Keratinocyte (primary cell): ENCODE results near the gene GRIK2. TPM values are rescaled to one million over a fixed set of nuclear protein-coding genes. Genes with fewer than 3 reads are reported as not detected.

ENCODE experiments used
- DNase-seq: peaks from one replicate; pipeline ENCODE4 v3.0.0-alpha.2; 2011; ENCODE audit warnings: low read depth, missing footprints, low spot score
- FAIRE-seq: peaks from 2 replicates; lab custom pipeline; 2011; peaks lifted over from hg19 to GRCh38; lab: Jason Lieb, UNC
- H2AFZ ChIP-seq: 2 replicates; pipeline ENCODE4 v1.6.0; 2012; ENCODE audit warnings: low read length, control low read depth, inconsistent platforms; ENCODE audit not compliant: control insufficient read depth
- H3K27ac ChIP-seq: 2 replicates; pipeline ENCODE4 v1.5.1; 2011; ENCODE audit warnings: low read length; ENCODE audit not compliant: control insufficient read depth, insufficient read depth
- H3K27me3 ChIP-seq: 3 replicates; pipeline ENCODE4 v1.6.0; 2011; ENCODE audit warnings: low read length; ENCODE audit not compliant: control insufficient read depth, insufficient read depth; ENCODE audit errors: extremely low read depth
- H3K36me3 ChIP-seq, 2 experiments: 2 replicates in 1 of 2; 3 replicates in 1 of 2; pipeline ENCODE4 v1.5.1; 2011; ENCODE audit warnings: low read length in 2 of 2, mild to moderate bottlenecking in 1 of 2; ENCODE audit not compliant: control insufficient read depth in 2 of 2, insufficient read depth in 2 of 2; ENCODE audit errors: extremely low read depth in 1 of 2
- H3K4me1 ChIP-seq: 3 replicates; pipeline ENCODE4 v1.5.1; 2011; ENCODE audit warnings: low read length; ENCODE audit not compliant: control insufficient read depth, insufficient read depth; ENCODE audit errors: extremely low read depth
- H3K4me2 ChIP-seq: 3 replicates; pipeline ENCODE4 v1.6.0; 2011; ENCODE audit warnings: low read depth, low read length; ENCODE audit not compliant: control insufficient read depth, insufficient read depth; ENCODE audit errors: extremely low read depth
- H3K4me3 ChIP-seq, 3 experiments: fragments of 200-600 bp in 1 of 3; sonication (generic) in 1 of 3; 2 replicates in 2 of 3; 3 replicates in 1 of 3; pipeline ENCODE4 v1.5.1; 2011 to 2016; ENCODE audit warnings: low read length in 3 of 3, mild to moderate bottlenecking in 3 of 3, control low read depth in 2 of 3, inconsistent platforms in 1 of 3, low read depth in 1 of 3, mixed read lengths in 1 of 3, mixed run types in 1 of 3, moderate library complexity in 1 of 3; ENCODE audit not compliant: control insufficient read depth in 2 of 3, insufficient read depth in 2 of 3; ENCODE audit errors: extremely low read depth in 1 of 3
- H3K79me2 ChIP-seq: 2 replicates; pipeline ENCODE4 v1.6.0; 2012; ENCODE audit warnings: low read length; ENCODE audit not compliant: control insufficient read depth, insufficient read depth
- H3K9ac ChIP-seq: 3 replicates; pipeline ENCODE4 v1.6.0; 2011; ENCODE audit warnings: low read length; ENCODE audit not compliant: control insufficient read depth, insufficient read depth; ENCODE audit errors: extremely low read depth
- H3K9me1 ChIP-seq: 3 replicates; pipeline ENCODE4 v1.6.0; 2011; ENCODE audit warnings: low read length; ENCODE audit not compliant: control insufficient read depth, insufficient read depth; ENCODE audit errors: extremely low read depth
- H3K9me3 ChIP-seq: 2 replicates; pipeline ENCODE4 v1.5.1; 2012; ENCODE audit warnings: low read depth, low read length; ENCODE audit not compliant: control insufficient read depth
- H4K20me1 ChIP-seq: 3 replicates; pipeline ENCODE4 v1.6.0; 2011; ENCODE audit warnings: low read length; ENCODE audit not compliant: control insufficient read depth, insufficient read depth; ENCODE audit errors: extremely low read depth
- CTCF ChIP-seq, 3 experiments: IDR thresholded peaks in 1 of 3; conservative IDR thresholded peaks in 1 of 3; optimal IDR thresholded peaks in 1 of 3; 2 replicates in 2 of 3; 3 replicates in 1 of 3; pipeline versions ENCODE3 to v1.5.1; 2011; ENCODE audit warnings: low read length in 3 of 3, mild to moderate bottlenecking in 3 of 3, moderate library complexity in 2 of 3, control low read depth in 1 of 3, inconsistent platforms in 1 of 3; ENCODE audit not compliant: insufficient read depth in 2 of 3; ENCODE audit errors: extremely low read depth in 1 of 3
- EZH2 ChIP-seq: IDR thresholded peaks from one replicate; pipeline ENCODE4 v1.6.1; 2012; ENCODE audit warnings: inconsistent platforms, mild to moderate bottlenecking, low read length, moderate library complexity
- dilution Hi-C: fragments of 300-500 bp; cut with MboI; formaldehyde crosslinking; loops from one replicate; pipeline ENCODE4 v1.7.0; 2020; ENCODE audit warnings: low sequenced_read_pairs; ENCODE audit not compliant: extremely low pct_ligation_motif_present
- polyA plus RNA-seq, 5 experiments: library from polyadenylated mRNA; depleted of rRNA in 3 of 5; stranded (reverse) in 3 of 5; stranded (forward) in 1 of 5; unstranded in 1 of 5; fragments of >200 nt; gene quantifications; 1 replicate in 1 of 5; 2 replicates in 3 of 5; 3 replicates in 1 of 5; pipeline versions ENCODE4 v1.2.1 to v1.2.3, GENCODE V29; 2011 to 2012; ENCODE audit warnings: missing spikeins in 2 of 5, low read depth in 1 of 5, low replicate concordance in 1 of 5

Gene GRIK2
- polyA plus RNA-seq, 1 donor (not counting 4 experiments of a cell fraction or from before 2014, with no cell fraction given) = 0.01 TPM

DNA sequence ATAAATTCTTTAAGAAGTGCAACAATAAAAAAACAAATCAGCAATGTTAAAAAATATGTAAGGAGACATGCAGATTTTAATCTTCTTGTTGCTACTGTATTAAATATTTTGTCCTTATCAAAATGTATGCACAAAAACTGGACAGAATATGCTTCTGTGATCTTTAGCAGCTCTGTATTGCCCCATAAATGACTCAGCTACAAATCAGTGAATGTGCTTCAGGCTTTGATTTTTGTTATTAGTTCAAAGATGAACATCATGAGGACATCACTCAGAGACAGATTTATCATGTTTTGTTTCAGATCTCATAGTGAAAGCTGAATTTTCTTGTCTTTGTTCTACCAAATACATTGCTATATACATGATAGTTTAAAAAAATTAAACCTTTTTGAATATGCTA lies 312.4 kb downstream of the GRIK2 start:
- Histone ChIP-seq H3K36me3 (no peaks in the 10 kb centered on the region), H3K9me3 (no peaks in the 10 kb centered on the region), H3K9ac (no peak overlapping the region), H3K9me1 (no peaks in the 10 kb centered on the region), H2AFZ (no peak overlapping the region), H3K27me3 (no peaks in the 10 kb centered on the region), H3K4me3 (no peak overlapping the region), H3K27ac (no peak overlapping the region), H3K4me2 (no peak overlapping the region), H3K79me2 (no peaks in the 10 kb centered on the region), H3K4me1 (no peaks in the 10 kb centered on the region), H4K20me1 (no peaks in the 10 kb centered on the region)
- no peak for DNase-seq
- no peak for FAIRE-seq
- dilution Hi-C loops = no loop called here
- TF ChIP-seq EZH2 (no peak), CTCF (optimal IDR thresholded peaks at IDR 0.05 in 1 of 3, IDR thresholded peaks at IDR 0.05 in 1 of 3, conservative IDR thresholded peaks at IDR 0.05 in 1 of 3; ENCODE audit: extremely low read depth in 1 of 3, insufficient read depth in 2 of 3, low read length in 3 of 3) (no peak)

GRCh38 chr6:101706576-101706975 lies 313.1 kb downstream of the GRIK2 start:
- no peaks in the 10 kb centered on the region for H3K27me3 ChIP-seq
- H3K4me1 ChIP-seq = no peaks in the 10 kb centered on the region
- DNase-seq (no peak), FAIRE-seq (peak; percentile 86)
- H3K27ac ChIP-seq = no peak overlapping the region
- no peaks in the 10 kb centered on the region for H3K9me3 ChIP-seq
- TF ChIP-seq EZH2 (no peak), CTCF (optimal IDR thresholded peaks at IDR 0.05 in 1 of 3, IDR thresholded peaks at IDR 0.05 in 1 of 3, conservative IDR thresholded peaks at IDR 0.05 in 1 of 3; ENCODE audit: extremely low read depth in 1 of 3, insufficient read depth in 2 of 3, low read length in 3 of 3) (no peak)
- no peaks in the 10 kb centered on the region for H4K20me1 ChIP-seq
- H3K9me1 ChIP-seq = no peaks in the 10 kb centered on the region
- dilution Hi-C loops = no loop called here
- H3K4me3 ChIP-seq = no peak overlapping the region
- no peak overlapping the region for H3K4me2 ChIP-seq
- no peaks in the 10 kb centered on the region for H3K36me3 ChIP-seq
- no peak overlapping the region for H3K9ac ChIP-seq
- peak overlapping the region; percentile 16 for H2AFZ ChIP-seq
- no peaks in the 10 kb centered on the region for H3K79me2 ChIP-seq
